Measurements from ENCODE around the gene ZNF319. TPM values are rescaled to one million over a fixed set of nuclear protein-coding genes. Genes with fewer than 3 reads are reported as not detected.
A peak's percentile ranks its signal among the peaks of the same experiment; 100 is the strongest.

Gene ZNF319
- total and polyA plus RNA-seq, 2 of the 13 experiments (the other 11 are each of a cell fraction or from before 2014, with no cell fraction given) = 2.4 to 3.6 TPM

DNA sequence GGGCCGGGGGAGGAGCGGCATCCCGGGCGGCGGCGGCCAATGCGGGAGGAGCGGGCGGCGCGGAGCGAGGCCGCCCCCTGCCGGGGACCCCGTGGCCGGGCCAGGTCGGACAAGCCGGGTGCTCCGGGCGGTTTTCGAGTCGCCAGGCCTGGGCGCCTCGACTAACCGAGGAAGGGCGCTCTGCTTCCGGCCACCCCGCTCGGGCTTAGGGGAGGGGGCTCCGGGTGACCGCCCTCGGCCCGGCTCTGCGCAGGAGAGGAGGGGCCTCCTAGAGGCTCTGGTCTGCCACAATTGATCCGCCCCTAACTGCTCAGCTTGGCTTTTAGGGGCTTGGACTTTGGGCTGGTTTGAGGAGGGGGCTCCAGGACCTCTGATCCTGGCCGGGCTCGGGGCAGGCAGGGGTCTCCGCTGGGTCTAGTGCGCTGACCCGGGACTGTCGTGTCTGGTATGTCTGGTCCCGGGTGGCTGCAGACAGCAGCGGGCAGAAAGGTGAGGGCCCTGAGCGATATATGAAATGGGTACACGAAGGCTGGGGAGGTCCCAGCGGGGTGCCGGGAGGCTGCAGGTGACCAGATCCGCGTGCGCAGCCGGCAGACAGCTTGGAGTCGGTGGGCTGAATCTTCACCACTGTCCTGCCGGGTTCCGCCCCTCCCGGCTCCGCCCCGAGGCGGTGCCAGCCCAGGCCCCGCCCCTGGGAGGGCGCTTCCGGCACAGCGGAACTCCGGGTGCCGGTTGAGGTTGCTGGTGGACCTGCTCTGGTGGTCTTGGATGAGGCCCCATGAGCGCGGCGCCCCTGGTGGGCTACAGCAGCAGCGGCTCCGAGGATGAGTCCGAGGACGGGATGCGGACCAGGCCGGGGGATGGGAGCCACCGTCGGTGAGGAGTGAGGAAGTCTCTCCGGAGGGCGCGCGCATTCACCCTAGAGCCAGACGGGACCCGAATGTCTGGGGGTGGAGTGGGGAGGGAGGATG lies 519 bp upstream of the ZNF319 start, which contains the start of gene USB1 (continued):
- no peak for TF ChIP-seq ZNF550 (CRISPR knock-in tag; IDR thresholded peaks at IDR 0.05; ENCODE audit: borderline replicate concordance)
- no peak for TF ChIP-seq IKZF1 (IDR thresholded peaks at IDR 0.05)
- no peak for TF ChIP-seq ZNF282 (IDR thresholded peaks at IDR 0.05; ENCODE audit: partially characterized antibody)
- TF ChIP-seq, protein P1, sequence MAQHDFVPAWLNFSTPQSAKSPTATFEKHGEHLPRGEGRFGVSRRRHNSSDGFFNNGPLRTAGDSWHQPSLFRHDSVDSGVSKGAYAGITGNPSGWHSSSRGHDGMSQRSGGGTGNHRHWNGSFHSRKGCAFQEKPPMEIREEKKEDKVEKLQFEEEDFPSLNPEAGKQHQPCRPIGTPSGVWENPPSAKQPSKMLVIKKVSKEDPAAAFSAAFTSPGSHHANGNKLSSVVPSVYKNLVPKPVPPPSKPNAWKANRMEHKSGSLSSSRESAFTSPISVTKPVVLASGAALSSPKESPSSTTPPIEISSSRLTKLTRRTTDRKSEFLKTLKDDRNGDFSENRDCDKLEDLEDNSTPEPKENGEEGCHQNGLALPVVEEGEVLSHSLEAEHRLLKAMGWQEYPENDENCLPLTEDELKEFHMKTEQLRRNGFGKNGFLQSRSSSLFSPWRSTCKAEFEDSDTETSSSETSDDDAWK (CRISPR knock-in tag; IDR thresholded peaks at IDR 0.05) = no peak
- no peak for TF ChIP-seq ZNF652 (CRISPR knock-in tag; IDR thresholded peaks at IDR 0.05; ENCODE audit: borderline replicate concordance, low read depth)
- no peak; the same call in 1 of the 2 replicates for TF ChIP-seq NR2F6 (IDR thresholded peaks at IDR 0.05)
- peak; percentile 65 for TF ChIP-seq NR2F6 (CRISPR knock-in tag; IDR thresholded peaks at IDR 0.05)
- no peak for TF ChIP-seq ZNF276 (CRISPR knock-in tag; IDR thresholded peaks at IDR 0.05; ENCODE audit: low read depth)
- no peak for TF ChIP-seq ATF6 (CRISPR knock-in tag; conservative IDR thresholded peaks at IDR 0.05)
- no peak for TF ChIP-seq SP140L (CRISPR knock-in tag; IDR thresholded peaks at IDR 0.05; ENCODE audit: borderline replicate concordance)
- no peak for TF ChIP-seq ZNF839 (CRISPR knock-in tag; IDR thresholded peaks at IDR 0.05; ENCODE audit: borderline replicate concordance)
- no peak for TF ChIP-seq ZNF678 (CRISPR knock-in tag; IDR thresholded peaks at IDR 0.05)
- no peak for TF ChIP-seq ETV6 (CRISPR knock-in tag; conservative IDR thresholded peaks at IDR 0.05)
- TF ChIP-seq ZNF180 (CRISPR knock-in tag; IDR thresholded peaks at IDR 0.05; ENCODE audit: borderline replicate concordance, low read depth) = no peak
- peak; percentile 18; the same call in 1 of the 2 replicates for TF ChIP-seq ZBTB42 (CRISPR knock-in tag; IDR thresholded peaks at IDR 0.05)
- no peak for TF ChIP-seq U2AF1 (optimal IDR thresholded peaks at IDR 0.05; ENCODE audit: low read depth, low read length)
- TF ChIP-seq TBP (CRISPR knock-in tag; IDR thresholded peaks at IDR 0.05) = no peak
- TF ChIP-seq ZFP62 (CRISPR knock-in tag; IDR thresholded peaks at IDR 0.05) = no peak
- TF ChIP-seq, protein P2, sequence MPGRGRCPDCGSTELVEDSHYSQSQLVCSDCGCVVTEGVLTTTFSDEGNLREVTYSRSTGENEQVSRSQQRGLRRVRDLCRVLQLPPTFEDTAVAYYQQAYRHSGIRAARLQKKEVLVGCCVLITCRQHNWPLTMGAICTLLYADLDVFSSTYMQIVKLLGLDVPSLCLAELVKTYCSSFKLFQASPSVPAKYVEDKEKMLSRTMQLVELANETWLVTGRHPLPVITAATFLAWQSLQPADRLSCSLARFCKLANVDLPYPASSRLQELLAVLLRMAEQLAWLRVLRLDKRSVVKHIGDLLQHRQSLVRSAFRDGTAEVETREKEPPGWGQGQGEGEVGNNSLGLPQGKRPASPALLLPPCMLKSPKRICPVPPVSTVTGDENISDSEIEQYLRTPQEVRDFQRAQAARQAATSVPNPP (CRISPR knock-in tag; IDR thresholded peaks at IDR 0.05) = peak; percentile 58; the same call in 1 of the 2 replicates
- TF ChIP-seq, protein P3, sequence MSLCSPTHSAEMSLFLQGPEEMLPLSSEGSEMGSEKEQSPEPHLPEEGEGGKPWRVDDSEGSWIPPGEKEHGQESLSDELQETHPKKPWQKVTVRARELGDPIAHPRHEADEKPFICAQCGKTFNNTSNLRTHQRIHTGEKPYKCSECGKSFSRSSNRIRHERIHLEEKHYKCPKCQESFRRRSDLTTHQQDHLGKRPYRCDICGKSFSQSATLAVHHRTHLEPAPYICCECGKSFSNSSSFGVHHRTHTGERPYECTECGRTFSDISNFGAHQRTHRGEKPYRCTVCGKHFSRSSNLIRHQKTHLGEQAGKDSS (CRISPR knock-in tag; IDR thresholded peaks at IDR 0.05; ENCODE audit: borderline replicate concordance, low read depth) = peak; percentile 48; the same call in 1 of the 2 replicates
- no peak for TF ChIP-seq SMARCE1 (IDR thresholded peaks at IDR 0.05; ENCODE audit: borderline replicate concordance)
- TF ChIP-seq RBM39 (IDR thresholded peaks at IDR 0.05; ENCODE audit: low read depth, low read length, poor library complexity, severe bottlenecking) = no peak
- TF ChIP-seq ZNF564 (CRISPR knock-in tag; IDR thresholded peaks at IDR 0.05) = peak; percentile 88; the same call in 1 of the 2 replicates
